HL-60 (cell line): Measurements from ENCODE around the gene DCDC2C.

Experiments
- DNase-seq, 2 experiments: peaks; one replicate each; pipeline ENCODE4 v3.0.0-alpha.2; 2010 to 2020; ENCODE audit warnings: low read depth in 1 of 2, low spot score in 1 of 2
- H3K27ac ChIP-seq: fragments of 250-450 bp; sonication (Bioruptor Pico); replicated peaks from 2 replicates; pipeline ENCODE4 v1.5.1; 2020; ENCODE audit warnings: mild to moderate bottlenecking, moderate library complexity
- H3K27me3 ChIP-seq: fragments of 250-450 bp; sonication (Bioruptor Pico); 2 replicates; pipeline ENCODE4 v1.5.1; 2021; ENCODE audit warnings: mild to moderate bottlenecking, moderate library complexity; ENCODE audit not compliant: insufficient read depth, poor library complexity, severe bottlenecking
- H3K4me3 ChIP-seq: replicated peaks from 2 replicates; pipeline ENCODE4 v1.5.1; 2011; ENCODE audit warnings: mild to moderate bottlenecking, control low read depth, low read length; ENCODE audit not compliant: insufficient read depth
- CTCF ChIP-seq: IDR thresholded peaks from one replicate; pipeline ENCODE4 v1.5.1; 2011; ENCODE audit warnings: low read length, control low read depth, inconsistent platforms; ENCODE audit not compliant: insufficient read depth
- GABPA ChIP-seq: IDR thresholded peaks from 2 replicates; pipeline ENCODE4 v1.6.1; 2012; ENCODE audit warnings: low read depth
- POLR2AphosphoS5 ChIP-seq: IDR thresholded peaks from 2 replicates; pipeline ENCODE4 v1.6.1; 2012; ENCODE audit warnings: low read depth
- REST ChIP-seq: IDR thresholded peaks from 2 replicates; pipeline ENCODE4 v1.6.1; 2012; ENCODE audit warnings: low read depth; ENCODE audit not compliant: insufficient replicate concordance
- SPI1 ChIP-seq: IDR thresholded peaks from 2 replicates; pipeline ENCODE4 v1.6.1; 2012; ENCODE audit warnings: low read depth, mild to moderate bottlenecking, borderline replicate concordance

Gene DCDC2C

GRCh38 chr2:3706892-3707291 is 3.5 kb downstream of the DCDC2C start:
- peaks cover 5% of the 10 kb centered on the region for H3K27me3 ChIP-seq
- H3K27ac ChIP-seq = no peak overlapping the region
- H3K4me3 ChIP-seq = no peak overlapping the region
- TF ChIP-seq POLR2AphosphoS5 = no peak
- TF ChIP-seq REST = no peak
- TF ChIP-seq GABPA = no peak
- no peak for TF ChIP-seq CTCF
- no peak for DNase-seq

- no peak for TF ChIP-seq POLR2AphosphoS5
- H3K4me3 ChIP-seq = no peak overlapping the region
- DNase-seq = no peak
- H3K27me3 ChIP-seq = peaks cover 5% of the 10 kb centered on the region
- no peak overlapping the region for H3K27ac ChIP-seq
These were observed 5.2 kb downstream of the DCDC2C start for GRCh38 chr2:3708576-3708975.

GRCh38 chr2:3709225-3709624 is 5.8 kb downstream of the DCDC2C start:
- no peak for DNase-seq
- Histone ChIP-seq H3K27me3 (peaks cover 5% of the 10 kb centered on the region), H3K27ac (no peak overlapping the region), H3K4me3 (no peak overlapping the region)
- TF ChIP-seq REST (no peak), POLR2AphosphoS5 (no peak), SPI1 (no peak), CTCF (no peak), GABPA (no peak)

GRCh38 chr2:3712424-3712823 is 9.0 kb downstream of the DCDC2C start:
- no peak for DNase-seq
- Histone ChIP-seq H3K4me3 (no peak overlapping the region), H3K27me3 (peaks cover 5% of the 10 kb centered on the region), H3K27ac (no peak overlapping the region)
- TF ChIP-seq GABPA = no peak
- no peak for TF ChIP-seq CTCF
- no peak for TF ChIP-seq REST
- TF ChIP-seq SPI1 = no peak
- no peak for TF ChIP-seq POLR2AphosphoS5
